Fibroblast of skin of left biceps (primary cell): ENCODE results near the gene ACOXL.

Experiments
- DNase-seq, 2 experiments: peaks; one replicate each; pipeline ENCODE4 v3.0.0-alpha.2; 2013; ENCODE audit warnings: low read depth in 2 of 2

Gene ACOXL

DNA sequence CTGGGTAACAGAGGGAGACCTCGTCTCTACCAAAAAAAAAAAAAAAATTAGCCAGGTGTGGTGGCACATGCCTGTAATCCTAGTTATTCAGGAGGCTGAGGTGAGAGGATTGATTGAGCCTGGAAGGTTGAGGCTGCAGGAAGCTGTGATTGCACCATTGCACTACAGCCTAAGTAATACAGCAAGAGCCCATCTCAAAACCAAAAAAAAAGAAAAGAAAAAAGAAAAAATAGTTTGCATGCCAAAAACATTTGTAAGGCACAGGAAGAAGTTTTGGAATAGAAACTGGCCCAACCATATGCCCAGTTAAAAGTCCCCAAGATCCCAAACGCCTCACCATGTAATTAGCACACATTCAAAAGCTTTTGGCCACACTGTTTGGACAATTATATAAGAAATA lies 13.4 kb upstream of the ACOXL start:
- no peak for DNase-seq

DNA sequence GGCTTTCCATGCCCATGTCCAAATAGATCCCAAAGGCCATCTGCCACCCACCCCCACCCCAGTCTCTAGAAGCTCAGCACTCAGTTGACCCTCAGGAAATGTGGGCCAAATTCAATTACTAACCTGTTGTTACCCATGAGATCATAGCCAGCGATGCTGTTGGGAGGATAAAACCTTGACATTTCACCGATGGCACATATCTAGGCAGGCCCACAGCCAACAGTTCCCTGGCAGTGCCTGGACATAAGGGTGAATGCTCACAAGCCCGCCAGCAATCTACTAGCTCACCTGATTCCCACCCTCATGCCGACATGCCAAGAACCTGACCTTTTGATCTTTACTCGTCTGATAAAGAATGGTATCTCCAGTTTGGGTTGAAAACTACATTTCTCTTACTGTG lies 11.8 kb upstream of the ACOXL start:
- DNase-seq = no peak

DNA sequence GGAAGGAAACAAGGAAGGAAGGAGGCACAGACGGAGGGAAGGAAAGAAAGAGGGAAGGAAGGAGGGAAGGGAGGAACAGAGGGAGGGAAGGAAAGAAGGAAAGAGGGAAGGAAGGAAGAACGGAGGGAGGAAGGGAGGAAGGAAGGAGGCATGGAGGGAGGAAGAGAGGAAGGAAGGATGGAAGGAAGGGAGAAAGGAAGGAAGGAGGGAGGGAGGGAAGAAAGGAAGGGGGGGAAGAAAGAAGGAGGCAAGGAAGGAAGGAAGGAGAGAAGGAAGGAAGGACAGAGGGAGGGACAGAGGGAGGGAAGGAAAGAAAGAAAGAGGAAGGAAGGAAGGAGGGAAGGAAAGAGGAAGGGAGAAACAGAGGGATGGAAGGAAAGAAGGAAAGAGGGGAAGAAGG lies 7.6 kb upstream of the ACOXL start:
- DNase-seq = no peak

DNA sequence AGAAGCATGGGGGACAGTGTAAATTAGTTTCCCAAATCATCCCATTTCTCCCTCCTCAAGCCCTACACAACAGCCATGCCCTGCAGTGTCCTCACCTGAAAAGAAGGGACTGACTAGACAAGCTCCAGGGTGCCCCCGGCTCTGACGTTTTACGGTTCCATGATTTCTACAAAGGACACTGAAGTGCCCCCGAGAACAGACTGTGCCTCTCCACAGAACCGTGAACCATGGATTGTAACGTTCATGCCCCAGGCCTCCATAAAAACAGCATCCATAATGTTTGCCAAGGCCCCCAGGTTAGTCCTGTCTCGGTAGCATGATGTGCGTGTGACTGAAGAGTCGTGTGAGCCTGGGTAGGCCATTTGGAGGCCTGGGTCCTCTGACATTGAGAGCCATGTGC lies 7.0 kb upstream of the ACOXL start:
- DNase-seq = no peak

DNA sequence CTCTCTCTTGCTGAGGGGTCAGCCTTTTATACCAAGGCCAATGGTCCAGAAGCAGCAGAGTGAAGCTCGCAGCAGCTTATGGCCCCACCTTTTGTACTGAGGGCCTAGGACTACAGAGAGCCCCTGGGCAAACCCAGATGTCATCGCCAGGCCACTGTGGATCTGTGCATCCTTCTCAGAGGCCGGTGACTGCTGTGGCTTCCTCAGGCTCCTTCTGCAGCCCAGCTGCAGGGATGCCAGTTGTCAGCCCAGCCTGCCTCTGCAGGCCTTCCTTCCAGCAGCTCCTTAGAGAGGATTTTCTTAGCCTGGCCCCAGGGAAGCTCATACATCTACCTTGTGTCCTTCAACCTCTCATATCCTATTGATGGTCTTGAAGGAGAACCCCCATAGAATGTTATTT lies 6.5 kb upstream of the ACOXL start:
- DNase-seq = no peak

DNA sequence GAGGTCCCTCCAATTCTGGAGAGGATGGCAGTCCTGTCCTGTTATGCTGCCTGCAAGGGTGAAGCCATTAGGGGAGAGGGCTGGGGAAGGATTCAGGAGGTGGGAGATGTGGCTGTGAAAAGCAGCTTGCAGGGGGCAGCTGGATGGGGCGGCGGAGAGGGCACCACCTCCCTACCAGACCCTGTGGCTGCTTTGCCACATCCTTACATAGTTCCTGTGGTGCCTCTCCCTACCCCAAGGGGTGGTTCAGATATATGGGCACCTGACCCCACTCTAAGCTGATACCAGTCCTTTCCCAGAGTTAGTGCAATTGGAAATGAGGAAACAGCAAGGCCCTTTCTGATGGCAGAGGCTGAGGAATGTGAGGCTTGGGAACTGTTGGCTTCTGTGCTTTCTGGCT lies 6.1 kb upstream of the ACOXL start:
- DNase-seq = no peak

DNA sequence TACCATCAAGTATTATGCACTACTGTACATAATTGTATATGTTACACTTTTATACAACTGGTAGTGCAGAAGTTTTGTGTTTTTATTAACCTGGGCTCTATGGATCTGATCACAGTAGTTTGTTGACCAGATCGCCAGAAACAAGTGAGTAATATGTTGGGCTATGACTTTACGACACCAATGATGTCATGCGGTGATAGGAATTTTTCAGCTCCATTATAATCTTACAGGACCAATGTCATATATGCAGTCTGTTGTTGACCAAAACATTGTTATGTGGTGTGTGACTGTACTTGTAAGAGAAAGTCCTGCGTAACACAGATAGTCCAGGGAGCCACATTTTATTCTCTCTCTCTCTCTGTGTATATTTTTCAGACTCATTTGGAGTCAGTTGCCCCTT lies 4.5 kb upstream of the ACOXL start:
- DNase-seq = no peak

DNA sequence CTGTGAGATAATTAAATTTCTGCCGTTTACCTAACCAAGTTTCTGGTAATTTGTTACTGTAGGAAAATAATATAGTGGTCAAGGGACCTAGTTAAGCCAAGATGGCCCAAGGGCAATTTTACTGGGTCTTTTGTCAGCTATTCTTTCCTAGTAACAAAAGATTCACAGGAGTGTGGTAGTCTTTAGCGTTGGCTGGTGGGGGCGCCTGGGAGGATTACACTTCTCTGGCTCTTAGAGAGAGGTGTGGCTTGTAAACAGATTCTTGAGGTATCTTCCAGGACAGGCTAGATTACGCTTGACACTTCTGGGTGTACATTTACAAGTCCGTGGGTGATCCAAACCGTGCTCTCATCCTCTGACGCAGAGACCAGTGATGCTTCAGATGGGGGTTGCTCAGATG lies 3.3 kb upstream of the ACOXL start:
- no peak for DNase-seq

DNA sequence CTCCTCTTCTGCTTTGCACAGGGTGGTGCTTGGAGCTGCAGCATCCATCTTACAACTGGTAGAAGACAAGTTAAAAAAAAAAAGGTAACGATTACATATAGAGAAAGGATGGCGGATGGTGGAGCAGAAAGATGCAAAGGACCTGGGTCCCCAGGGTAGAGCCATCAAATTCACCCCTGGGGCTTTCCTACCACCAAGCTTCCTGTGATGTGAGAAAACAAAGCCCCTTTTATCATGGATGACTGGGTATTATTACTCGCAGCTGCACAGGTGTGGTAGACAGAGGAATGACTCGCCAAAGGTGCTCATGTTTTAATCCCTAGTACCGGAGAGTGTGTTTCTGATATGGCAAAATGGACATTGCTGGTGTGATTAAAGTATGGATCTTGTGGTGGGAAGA lies 1.3 kb upstream of the ACOXL start:
- DNase-seq = no peak

DNA sequence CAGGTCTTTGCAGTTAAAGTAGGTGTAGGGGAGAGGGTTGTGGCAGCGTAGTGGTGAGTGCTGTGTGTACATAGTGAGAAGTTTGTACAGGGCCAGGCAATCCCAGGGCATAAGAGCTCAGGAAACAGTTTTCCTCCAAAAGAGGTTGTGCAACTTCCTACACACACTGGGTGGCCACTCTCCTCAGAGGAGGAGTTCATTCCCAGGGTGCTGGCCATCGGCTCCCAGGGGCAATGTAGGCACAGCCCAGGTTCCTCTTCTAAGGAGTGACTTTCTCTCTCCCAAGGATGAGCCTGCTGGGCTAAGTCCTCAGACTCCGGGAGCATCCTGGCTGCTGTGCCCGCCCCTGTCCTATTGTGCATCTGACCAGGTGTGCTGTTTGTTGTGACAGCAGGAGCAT lies 3.0 kb downstream of the ACOXL start:
- no peak for DNase-seq

DNA sequence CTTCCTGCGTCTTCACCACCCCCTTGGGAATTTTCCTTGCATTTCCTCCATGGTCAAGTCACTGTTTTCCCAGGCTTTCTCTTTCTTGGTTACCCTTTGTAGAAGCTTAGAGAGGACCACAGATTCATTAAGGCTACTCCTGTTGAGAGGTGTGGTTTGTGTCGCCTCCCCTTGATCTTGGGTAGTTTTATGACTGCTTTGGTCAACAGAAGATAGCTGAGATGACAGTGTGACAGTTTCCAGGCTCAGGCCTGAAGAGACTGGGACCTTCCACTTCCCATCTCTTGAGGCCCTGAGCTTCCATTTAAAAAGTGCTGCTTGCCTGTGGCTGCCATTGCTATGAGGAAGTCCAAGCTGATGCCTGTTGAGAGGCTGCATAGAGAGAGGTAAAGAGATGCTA lies 5.4 kb downstream of the ACOXL start:
- DNase-seq = no peak

DNA sequence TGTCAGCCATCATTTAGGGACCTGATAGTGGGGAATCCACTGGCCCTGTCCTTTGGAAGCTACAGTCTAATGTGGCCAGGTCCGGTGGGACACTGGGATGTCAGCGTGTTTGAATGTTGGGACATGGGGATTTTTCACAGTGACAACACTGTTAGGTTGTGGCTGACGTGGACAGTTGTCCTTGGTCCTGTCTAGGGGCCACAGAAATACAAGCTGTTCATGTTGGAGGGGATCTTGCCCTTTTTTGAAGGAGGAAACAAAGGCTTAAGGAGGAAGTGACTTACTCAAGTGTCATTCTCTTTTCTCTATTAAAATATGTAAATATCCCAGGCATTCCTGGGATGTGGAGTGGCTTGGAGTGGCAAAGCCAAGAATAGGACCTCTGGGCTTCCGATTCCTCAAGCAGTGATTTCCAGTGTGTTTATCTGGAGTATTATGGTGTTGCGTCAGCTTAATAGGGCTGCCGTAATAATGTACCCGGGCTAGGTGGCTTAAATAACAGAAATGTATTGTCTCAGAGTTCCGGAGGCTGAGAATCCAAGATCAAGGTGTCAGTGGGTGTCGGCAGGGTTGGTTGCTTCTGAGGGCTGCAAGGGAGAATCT lies 8.5 kb downstream of the ACOXL start:
- no peak for DNase-seq

DNA sequence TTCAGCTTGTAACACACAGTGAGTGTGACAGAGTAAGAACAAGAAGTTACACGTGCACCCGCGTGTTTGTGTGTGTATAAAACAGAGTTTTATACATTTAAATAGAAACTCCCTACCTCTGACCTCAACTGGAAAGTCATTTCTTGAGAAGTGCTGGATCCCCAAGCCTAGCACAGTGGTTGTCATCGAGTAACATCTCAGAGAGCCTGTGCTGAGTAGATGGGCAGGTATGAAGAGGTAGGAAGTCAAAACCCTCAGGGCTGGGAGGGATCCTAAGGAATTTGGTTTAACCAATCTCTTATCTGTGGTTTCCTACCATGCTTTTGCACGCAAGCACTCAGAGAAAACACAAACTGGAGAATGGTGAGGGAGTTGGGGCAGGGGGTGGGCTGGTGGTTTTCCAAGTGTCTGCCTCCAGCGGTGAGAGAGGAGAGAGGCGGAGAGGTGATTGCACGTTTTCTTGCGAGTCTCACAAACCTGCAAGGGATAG lies 9.2 kb downstream of the ACOXL start:
- no peak for DNase-seq

DNA sequence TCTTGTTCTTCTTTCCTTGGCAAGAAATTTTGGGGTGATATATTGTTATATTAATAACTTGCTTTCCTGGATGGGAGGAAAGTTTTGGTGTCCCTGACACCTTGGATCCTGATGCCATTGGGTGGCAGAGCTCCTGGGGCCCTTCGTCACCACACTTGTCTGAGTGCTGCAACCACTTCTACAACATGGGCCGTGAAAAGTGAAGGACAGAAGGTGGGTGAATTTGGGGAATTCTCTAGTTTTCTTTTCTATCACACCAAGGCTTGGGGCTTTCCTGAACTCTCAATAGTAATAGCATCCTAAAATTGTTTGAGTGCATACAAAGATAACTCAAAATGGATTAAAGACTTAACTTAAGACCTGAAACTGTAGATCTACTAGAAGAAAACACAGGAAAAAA lies 10.0 kb downstream of the ACOXL start:
- no peak for DNase-seq

DNA sequence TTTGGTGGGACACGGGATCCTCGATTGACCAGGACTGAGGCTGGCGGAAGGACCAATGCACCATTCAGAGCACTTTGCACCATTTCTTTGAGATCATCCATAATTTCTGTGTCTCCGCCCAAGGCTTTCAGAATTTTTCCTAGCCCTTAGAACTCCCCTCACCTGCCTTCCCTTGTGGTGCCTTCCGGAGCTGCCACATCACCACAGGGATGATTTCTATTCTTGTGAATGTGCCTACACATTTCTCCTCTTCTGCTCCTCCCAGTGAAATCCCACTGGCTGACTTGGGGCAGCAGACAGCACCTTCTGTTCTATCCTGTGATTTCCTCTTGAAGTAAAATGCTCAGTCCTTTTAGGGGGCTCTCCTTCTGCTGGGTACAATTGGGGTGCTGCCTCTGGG lies 11.2 kb downstream of the ACOXL start:
- DNase-seq = no peak

DNA sequence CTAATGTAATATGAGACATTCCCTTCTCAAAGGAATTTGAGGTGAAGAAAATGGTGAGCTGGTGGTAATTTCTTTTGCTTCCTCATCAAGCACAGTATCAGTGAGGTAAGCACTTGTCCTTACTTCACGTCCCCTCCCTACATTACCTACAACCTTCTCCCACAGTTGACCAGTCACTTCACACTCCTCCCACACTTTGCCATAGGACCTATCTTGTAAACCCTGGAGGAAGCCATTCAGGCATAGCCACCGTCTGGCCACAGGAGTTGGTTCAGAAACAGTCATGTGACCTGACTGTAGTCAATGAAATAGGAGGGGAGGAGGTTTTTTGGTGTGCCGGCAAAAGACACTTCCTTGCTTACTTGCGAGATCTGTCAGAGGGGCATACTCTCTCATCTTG lies 12.1 kb downstream of the ACOXL start:
- no peak for DNase-seq

DNA sequence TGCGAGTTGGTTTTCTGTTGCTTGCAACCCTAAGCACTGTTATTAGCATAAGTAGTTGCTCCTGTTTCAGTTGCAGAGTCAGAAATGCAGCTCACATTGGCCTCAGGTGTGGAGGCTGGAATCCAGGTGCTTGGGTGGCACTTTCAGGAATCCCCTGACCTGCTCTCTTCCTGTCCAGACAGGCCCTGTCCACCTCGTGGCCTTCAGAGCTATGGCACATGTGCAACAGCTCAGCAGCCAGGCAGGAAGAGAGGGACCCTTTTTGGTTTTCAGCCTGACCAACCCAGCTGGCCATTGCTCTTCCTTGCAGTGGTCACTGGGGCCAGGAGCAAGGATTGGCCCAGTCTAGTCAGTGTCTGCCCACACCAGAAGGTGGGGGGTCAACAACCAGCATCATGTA lies 12.7 kb downstream of the ACOXL start:
- no peak for DNase-seq

DNA sequence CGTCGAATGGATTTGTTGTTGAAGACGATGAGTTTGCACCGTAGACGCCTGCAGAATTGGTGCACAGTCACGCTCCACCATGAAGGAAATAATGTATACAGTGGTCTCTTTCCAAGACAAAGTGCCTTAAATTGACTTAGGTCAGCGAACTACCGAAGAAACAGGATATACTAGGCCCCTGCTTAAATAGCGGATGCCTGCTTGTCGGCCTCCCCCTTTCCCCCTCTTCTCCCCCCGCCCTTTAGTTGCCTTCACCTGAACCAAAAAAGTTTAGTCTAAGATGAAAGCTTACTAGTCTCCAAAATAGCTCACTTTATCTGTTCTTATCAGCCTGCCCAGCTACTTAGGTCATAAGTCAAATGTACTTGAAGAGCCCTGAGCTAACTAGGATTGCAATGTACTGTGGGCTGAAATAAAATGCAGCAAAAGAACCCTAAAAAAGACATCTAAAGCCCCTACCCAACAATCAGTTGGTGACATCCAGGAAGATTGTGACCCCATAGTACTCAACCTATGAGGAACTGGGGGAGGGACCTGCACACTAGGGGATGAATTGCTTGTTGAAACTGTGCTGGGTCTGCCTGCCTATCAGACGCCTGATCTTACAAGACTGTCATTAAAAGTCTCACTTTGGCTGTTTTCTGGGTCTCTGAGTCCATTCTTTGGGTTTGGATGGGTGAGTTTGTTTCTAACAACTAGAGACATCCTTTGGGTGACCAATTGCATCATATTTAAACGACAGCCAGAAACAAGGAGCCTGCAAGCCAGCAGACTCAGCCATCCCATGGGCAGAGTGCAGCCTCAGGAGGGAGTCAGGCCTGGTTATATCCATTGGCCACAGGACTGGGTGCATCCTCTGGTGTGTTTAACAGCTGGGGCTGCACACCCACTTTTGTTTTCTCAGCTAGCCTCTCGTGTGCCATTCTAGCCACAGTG lies 14.5 kb downstream of the ACOXL start:
- no peak for DNase-seq

DNA sequence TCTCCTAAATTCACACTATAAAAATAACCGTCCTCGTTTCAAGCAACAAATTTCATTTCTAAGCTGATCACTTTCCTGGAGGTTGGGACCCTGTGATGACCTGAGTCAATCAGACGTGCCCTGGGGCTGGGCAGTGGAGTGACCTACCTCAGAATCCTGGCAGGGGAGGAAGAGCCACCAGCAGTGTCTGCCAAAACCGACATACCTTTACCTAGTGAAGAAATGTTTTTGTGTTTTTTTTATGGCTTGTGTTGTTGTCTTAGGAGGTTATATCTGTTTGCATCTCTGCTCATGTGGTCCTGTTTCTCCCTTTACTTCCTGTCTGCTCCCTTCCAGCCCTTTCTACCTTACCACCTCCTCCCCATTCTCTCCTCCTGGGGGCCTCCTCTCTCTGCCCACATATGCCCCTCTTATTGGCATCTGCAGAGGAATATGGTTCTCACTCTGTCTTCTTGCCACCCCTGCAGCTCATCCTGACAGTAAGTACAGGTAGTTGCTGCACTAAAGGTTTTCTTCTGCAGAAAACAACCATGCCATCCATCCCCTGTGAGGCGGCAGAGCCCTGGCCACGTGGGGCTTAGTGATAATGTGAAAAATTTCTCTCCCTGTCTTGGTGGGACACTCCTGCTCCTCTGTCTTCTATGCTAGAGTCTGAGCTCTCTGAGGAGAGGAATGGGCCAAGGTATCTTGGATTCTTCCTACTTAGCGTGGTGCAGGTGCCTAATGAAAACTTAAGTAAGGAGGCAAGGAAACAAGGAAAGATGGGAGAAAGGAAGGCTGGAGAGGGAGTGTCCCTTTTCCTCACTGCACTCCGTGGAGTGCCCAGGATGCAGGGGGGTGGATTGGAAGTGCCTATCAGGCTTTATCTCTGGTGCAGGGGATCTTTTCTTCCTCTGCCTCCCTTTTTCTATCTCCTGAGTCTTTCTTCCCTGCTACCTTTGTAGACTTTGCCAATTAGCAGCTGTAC lies 15.4 kb downstream of the ACOXL start:
- DNase-seq = no peak

DNA sequence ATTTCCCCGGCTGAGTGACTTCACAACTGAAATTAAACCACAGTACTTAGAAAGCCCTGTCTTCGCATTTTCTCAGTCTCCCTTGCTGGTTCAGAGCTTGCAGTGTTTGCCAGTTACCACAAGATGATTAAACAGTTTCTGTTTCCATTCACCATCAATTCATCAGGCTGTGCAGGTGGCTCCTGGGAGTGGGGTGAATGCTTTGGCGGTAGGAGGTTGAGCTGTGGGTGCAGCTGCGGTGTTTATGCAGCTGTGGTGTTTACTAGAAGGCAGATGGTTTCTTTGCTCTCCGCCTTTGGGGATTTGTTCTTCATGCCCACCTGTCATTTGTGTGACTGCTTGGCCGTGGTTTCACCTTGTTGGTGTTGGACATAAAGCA lies 16.1 kb downstream of the ACOXL start:
- no peak for DNase-seq

DNA sequence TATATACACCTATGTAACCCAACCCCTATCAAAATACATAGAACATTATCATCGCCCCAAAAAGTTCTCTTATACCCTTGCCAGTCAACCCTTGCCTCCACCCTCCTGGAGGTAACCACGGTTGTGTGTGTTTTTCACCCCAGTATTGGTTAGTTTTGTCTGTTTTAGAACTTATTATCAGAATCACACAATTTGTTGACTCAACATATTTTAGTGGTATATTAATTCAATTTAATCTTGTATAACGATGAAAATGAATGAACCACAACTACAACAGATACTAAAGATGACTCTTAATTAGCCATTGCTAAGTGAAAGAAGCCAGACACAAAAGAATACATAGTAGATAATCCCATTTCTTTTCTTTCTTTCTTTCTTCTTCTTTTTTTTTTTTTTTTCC lies 19.3 kb downstream of the ACOXL start:
- DNase-seq = no peak

DNA sequence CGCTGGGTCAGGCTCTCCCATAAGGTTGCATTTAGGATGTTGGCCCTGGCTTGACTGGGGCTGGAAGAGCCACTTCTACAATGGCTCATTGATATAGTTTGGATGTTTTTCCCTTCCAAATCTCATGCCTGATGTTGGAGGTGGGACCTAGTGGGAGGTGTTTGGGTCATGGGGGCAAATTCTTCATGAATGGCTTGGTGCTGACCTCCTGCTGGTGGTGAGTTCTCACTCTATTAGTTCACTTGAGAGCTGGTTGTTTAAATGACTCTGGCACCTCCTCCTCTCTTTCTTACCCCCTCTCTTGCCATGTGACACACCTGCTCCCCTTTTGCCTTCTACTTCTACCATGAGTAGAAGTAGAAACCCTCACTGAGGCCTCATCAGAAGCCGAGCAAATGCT lies 20.5 kb downstream of the ACOXL start:
- DNase-seq = no peak
